SU-DHL-6 (cell line): ENCODE results near the gene MAST4.

ENCODE experiments used
- H2AFZ ChIP-seq: fragments of 200-600 bp; sonication (generic); 2 replicates; pipeline ENCODE4 v1.6.1; 2014; ENCODE audit warnings: low read depth, mild to moderate bottlenecking, moderate library complexity, mixed read lengths, antibody characterized with exemption, low read length; ENCODE audit not compliant: severe bottlenecking
- H3F3A ChIP-seq: fragments of 200-600 bp; shearing (Covaris generic); 2 replicates; pipeline ENCODE4 v1.6.0; 2016; ENCODE audit warnings: antibody characterized with exemption, mild to moderate bottlenecking; ENCODE audit not compliant: insufficient read depth
- H3K27ac ChIP-seq: fragments of 200-600 bp; sonication (generic); 2 replicates; pipeline ENCODE4 v1.5.1; 2016; ENCODE audit warnings: low read depth, mild to moderate bottlenecking, low read length, moderate library complexity, mixed read lengths
- H3K27me3 ChIP-seq: fragments of 200-600 bp; sonication (generic), shearing (Covaris generic); 2 replicates; pipeline ENCODE4 v1.6.0; 2014; ENCODE audit warnings: mild to moderate bottlenecking, low read length
- H3K36me3 ChIP-seq: fragments of 200-600 bp; sonication (generic); 2 replicates; pipeline ENCODE4 v1.6.1; 2014; ENCODE audit warnings: mild to moderate bottlenecking, low read length, mixed read lengths
- H3K4me2 ChIP-seq: fragments of 300-600, 200-600 bp; shearing (Covaris generic), sonication (generic); 2 replicates; pipeline ENCODE4 v1.6.0; 2014; ENCODE audit warnings: low read length, low read depth, mild to moderate bottlenecking; ENCODE audit not compliant: poor library complexity, severe bottlenecking
- H3K4me3 ChIP-seq: fragments of 200-600 bp; sonication (generic); 2 replicates; pipeline ENCODE4 v1.5.1; 2014; ENCODE audit warnings: antibody characterized with exemption, low read length, mild to moderate bottlenecking, mixed read lengths; ENCODE audit not compliant: insufficient read depth, poor library complexity, severe bottlenecking
- H3K79me2 ChIP-seq: fragments of 200-600 bp; sonication (generic); 2 replicates; pipeline ENCODE4 v1.6.1; 2014; ENCODE audit warnings: mild to moderate bottlenecking, low read length, moderate library complexity; ENCODE audit not compliant: insufficient read depth
- H3K9ac ChIP-seq: fragments of 200-600 bp; sonication (generic); 2 replicates; pipeline ENCODE4 v1.7.0; 2014; ENCODE audit warnings: mild to moderate bottlenecking, low read length
- H3K9me2 ChIP-seq: fragments of 200-600 bp; sonication (generic); replicated peaks from 2 replicates; pipeline ENCODE4 v1.6.1; 2014; ENCODE audit warnings: low read length; ENCODE audit not compliant: insufficient read depth
- H3K9me3 ChIP-seq: fragments of 200-600 bp; sonication (generic); 2 replicates; pipeline ENCODE4 v1.6.1; 2014; ENCODE audit warnings: low read length, mixed read lengths; ENCODE audit not compliant: insufficient read depth
- H4K20me1 ChIP-seq: fragments of 200-600 bp; sonication (generic); 2 replicates; pipeline ENCODE4 v1.6.1; 2014; ENCODE audit warnings: low read depth, mild to moderate bottlenecking, antibody characterized with exemption, low read length, moderate library complexity, mixed read lengths
- CTCF ChIP-seq: fragments of 200-600 bp; sonication (generic); IDR thresholded peaks from one replicate; pipeline ENCODE4 v1.5.1; 2017; ENCODE audit warnings: antibody characterized with exemption, mild to moderate bottlenecking, low read length, moderate library complexity; ENCODE audit not compliant: insufficient read depth, poor library complexity, severe bottlenecking
- EZH2phosphoT487 ChIP-seq: fragments of 200-600 bp; sonication (generic), shearing (Covaris generic); conservative IDR thresholded peaks from 2 replicates; pipeline ENCODE4 v1.6.1; 2018; ENCODE audit warnings: mild to moderate bottlenecking, antibody characterized with exemption, low read length, moderate library complexity, mixed read lengths

MAST4 gene

GRCh38 chr5:66927140-66927539 lies 330.9 kb downstream of the MAST4 start:
- H3K4me3 ChIP-seq, result no peak overlapping the region
- H3K4me2 ChIP-seq, result no peak overlapping the region
- no peak for TF ChIP-seq EZH2phosphoT487
- no peak for TF ChIP-seq CTCF
- H3K27me3 ChIP-seq, result no peaks in the 10 kb centered on the region
- no peaks in the 10 kb centered on the region for H3K9me2 ChIP-seq
- H3K79me2 ChIP-seq, result no peaks in the 10 kb centered on the region
- no peak overlapping the region for H2AFZ ChIP-seq
- H3K9me3 ChIP-seq, result no peaks in the 10 kb centered on the region
- no peak overlapping the region for H3K27ac ChIP-seq
- H3K36me3 ChIP-seq, result no peaks in the 10 kb centered on the region
- no peaks in the 10 kb centered on the region for H4K20me1 ChIP-seq
- no peak overlapping the region for H3K9ac ChIP-seq
- H3F3A ChIP-seq, result no peaks in the 10 kb centered on the region

GRCh38 chr5:66929281-66929680 lies 333.1 kb downstream of the MAST4 start:
- Histone ChIP-seq H3K9me2 (no peaks in the 10 kb centered on the region), H3K9ac (no peak overlapping the region), H2AFZ (no peak overlapping the region), H4K20me1 (no peaks in the 10 kb centered on the region), H3K4me2 (no peak overlapping the region), H3K27ac (no peak overlapping the region), H3K9me3 (no peaks in the 10 kb centered on the region), H3K27me3 (no peaks in the 10 kb centered on the region), H3K79me2 (no peaks in the 10 kb centered on the region), H3K36me3 (no peaks in the 10 kb centered on the region), H3K4me3 (no peak overlapping the region), H3F3A (no peaks in the 10 kb centered on the region)
- TF ChIP-seq EZH2phosphoT487, result no peak
- no peak for TF ChIP-seq CTCF

GRCh38 chr5:66929995-66930394 lies 333.8 kb downstream of the MAST4 start:
- no peak overlapping the region for H3K4me2 ChIP-seq
- H3K4me3 ChIP-seq, result no peak overlapping the region
- no peak overlapping the region for H2AFZ ChIP-seq
- no peaks in the 10 kb centered on the region for H4K20me1 ChIP-seq
- H3F3A ChIP-seq, result no peaks in the 10 kb centered on the region
- no peaks in the 10 kb centered on the region for H3K9me2 ChIP-seq
- H3K79me2 ChIP-seq, result no peaks in the 10 kb centered on the region
- H3K36me3 ChIP-seq, result no peaks in the 10 kb centered on the region
- H3K9me3 ChIP-seq, result no peaks in the 10 kb centered on the region
- no peak overlapping the region for H3K9ac ChIP-seq
- no peaks in the 10 kb centered on the region for H3K27me3 ChIP-seq
- TF ChIP-seq CTCF (no peak), EZH2phosphoT487 (no peak)
- H3K27ac ChIP-seq, result no peak overlapping the region
